Ovary (tissue), 9 donors: ENCODE data around the gene STK16. TPM values are rescaled to one million over a fixed set of nuclear protein-coding genes. Genes with fewer than 3 reads are reported as not detected.

Experiments used
- DNase-seq, 5 donors: peaks; one replicate each; pipeline ENCODE4 v3.0.0-alpha.2; 2019 to 2020
- H3K27ac ChIP-seq, 2 donors: fragments of 200-600 bp; one replicate each; pipeline versions ENCODE4 v1.5.1 to v1.8.0; 2019 to 2022
- H3K27me3 ChIP-seq: fragments of 200-600 bp; one replicate; pipeline ENCODE4 v1.8.0; 2022
- H3K36me3 ChIP-seq: fragments of 200-600 bp; sonication (generic); one replicate; pipeline ENCODE4 v1.5.1; 2019
- H3K4me1 ChIP-seq: one replicate; pipeline ENCODE4 v1.8.1; 2013; ENCODE audit warnings: mild to moderate bottlenecking, moderate library complexity; ENCODE audit not compliant: insufficient read depth
- H3K4me3 ChIP-seq: fragments of 200-600 bp; sonication (generic); one replicate; pipeline ENCODE4 v1.5.1; 2017
- H3K9me3 ChIP-seq, 2 donors: fragments of 200-600 bp in 1 of 2; sonication (generic) in 1 of 2; one replicate each; pipeline versions ENCODE4 v1.5.1 to v1.8.1; 2013 to 2019; ENCODE audit warnings: mild to moderate bottlenecking in 1 of 2, moderate library complexity in 1 of 2
- EP300 ChIP-seq: sonication (generic); formaldehyde crosslinking; IDR thresholded peaks from one replicate; pipeline ENCODE4 v1.6.1; 2017; ENCODE audit warnings: antibody characterized with exemption
- POLR2A ChIP-seq: fragments of 450-650 bp; IDR thresholded peaks from one replicate; pipeline ENCODE4 v1.6.1; 2017; ENCODE audit warnings: antibody characterized with exemption, mild to moderate bottlenecking, moderate library complexity
- WGBS, 3 donors: extraction: QIAGEN DNeasy Blood & Tissue Kit in 1 of 3; methylation state at CpG; one replicate each; pipeline versions ENCODE4 v1.1.5 to v1.1.7; 2013 to 2017; 5-methylcytosine and 5-hydroxymethylcytosine counted together
- intact Hi-C, 4 donors: fragments of 100-400 bp; cut with DNase I; formaldehyde crosslinking; loops; one replicate each; pipeline versions ENCODE4 v1.11.0 to v1.15.1; 2022 to 2023
- polyA plus RNA-seq, 2 donors: library from polyadenylated mRNA; stranded (reverse); fragments of 200-250 nt in 1 of 2; fragments of 350-450 nt in 1 of 2; fragmentation: Illumina TruSeq in 1 of 2; extraction: RNeasy Lipid Tissue Mini Kit (QIAGEN cat#74804) in 1 of 2; gene quantifications; one replicate each; pipeline ENCODE4 v1.2.3, GENCODE V29; 2013 to 2014
- total RNA-seq, 7 donors: library from RNA; depleted of rRNA in 2 of 7; stranded (reverse); fragments of >200 nt in 2 of 7; fragmentation: NEBNext Ultra II Directional in 3 of 7; extraction: Animal tissue kit (Norgen Biotek cat#: 25700) in 3 of 7; gene quantifications; one replicate each; pipeline versions ENCODE4 v1.1.0 to v1.2.4, GENCODE V29; 2016 to 2023
- TF ChIP-seq, protein P1 (sequence below), 3 donors: fragments of 450-650 bp in 2 of 3; fragments of 200-600 bp in 1 of 3; IDR thresholded peaks; one replicate each; pipeline versions ENCODE4 v1.5.1 to v1.8.0; 2016 to 2022; ENCODE audit warnings: antibody characterized with exemption in 3 of 3, mild to moderate bottlenecking in 1 of 3
- donor health status: DM: no; HTN: no; CAD: no; lungs with moderate emphysema.
- donor health status: DM: no; HTN: no; CAD: no.
- donor health status: Bipolar disorder and iron deficiency.
- donor health status: DM: yes; HTN: yes; CAD: no.
- donor health status: DM: no; HTN: no; CAD: no.
- donor health status: DM: yes; HTN: yes; CAD: no.

STK16 gene
- total and polyA plus RNA-seq, 9 donors: 12.4 to 29.4 (median 18.8) TPM

DNA sequence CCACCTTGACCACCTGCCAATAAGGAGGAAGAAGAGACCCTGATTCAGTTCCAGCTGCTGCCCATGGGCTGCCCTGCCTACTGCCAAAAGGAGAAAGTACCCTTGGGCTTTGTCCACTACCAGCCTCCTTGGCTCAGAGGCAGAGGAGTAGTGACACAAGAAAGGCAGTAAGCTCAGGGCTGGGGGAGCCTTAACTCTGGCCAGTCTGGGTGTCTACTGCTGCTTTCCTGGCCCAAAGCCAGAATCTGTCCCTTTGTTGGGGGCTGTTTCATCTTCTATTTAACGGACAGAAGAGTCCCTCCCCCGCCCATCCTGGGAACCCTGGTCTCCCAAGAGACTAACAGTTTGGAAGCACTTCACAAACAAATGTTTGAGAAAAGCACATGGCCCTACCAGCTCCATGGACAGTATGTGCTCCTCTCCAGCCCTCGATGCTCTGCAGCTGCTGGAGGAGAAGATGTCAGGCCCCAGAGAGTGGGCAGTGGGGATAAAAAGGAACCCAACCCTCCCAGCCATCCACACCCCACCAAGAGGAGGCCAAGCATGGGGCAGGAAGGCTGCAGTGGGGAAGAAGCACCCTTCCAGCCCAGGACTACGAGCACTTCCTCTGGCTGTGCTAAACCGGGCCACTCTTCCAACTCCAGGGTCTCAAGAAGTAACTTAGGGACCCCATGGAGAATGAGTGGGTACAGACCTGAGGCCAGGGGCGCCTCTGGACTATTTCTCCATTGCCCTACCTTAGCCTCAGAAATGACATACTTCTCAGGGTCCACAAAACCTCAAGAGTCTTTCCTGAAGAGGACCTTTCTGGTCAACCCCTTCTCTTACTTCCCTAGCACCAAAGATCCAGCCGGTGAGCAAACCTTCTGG lies 17.0 kb upstream of the STK16 start:
- H3K36me3 ChIP-seq: no peaks in the 10 kb centered on the region
- intact Hi-C loops: loop anchor here in 1 of 4 donors (5.0 kb wide), 1 partner anchor 51 kb away; the partner anchor contains the start of genes CNPPD1 and RETREG2
- peak overlapping the region; percentile 34 to 94 for H3K27ac ChIP-seq
- H3K9me3 ChIP-seq: no peaks in the 10 kb centered on the region
- peak overlapping the region; percentile 68 for H3K4me3 ChIP-seq
- WGBS, 3 donors: 28 to 34% (median 31%) methylated on average over 7 of the region's 7 CpGs
- no peaks in the 10 kb centered on the region for H3K27me3 ChIP-seq
- H3K4me1 ChIP-seq: peaks cover 8% of the 10 kb centered on the region
- DNase-seq: no peak
- TF ChIP-seq, protein P1, sequence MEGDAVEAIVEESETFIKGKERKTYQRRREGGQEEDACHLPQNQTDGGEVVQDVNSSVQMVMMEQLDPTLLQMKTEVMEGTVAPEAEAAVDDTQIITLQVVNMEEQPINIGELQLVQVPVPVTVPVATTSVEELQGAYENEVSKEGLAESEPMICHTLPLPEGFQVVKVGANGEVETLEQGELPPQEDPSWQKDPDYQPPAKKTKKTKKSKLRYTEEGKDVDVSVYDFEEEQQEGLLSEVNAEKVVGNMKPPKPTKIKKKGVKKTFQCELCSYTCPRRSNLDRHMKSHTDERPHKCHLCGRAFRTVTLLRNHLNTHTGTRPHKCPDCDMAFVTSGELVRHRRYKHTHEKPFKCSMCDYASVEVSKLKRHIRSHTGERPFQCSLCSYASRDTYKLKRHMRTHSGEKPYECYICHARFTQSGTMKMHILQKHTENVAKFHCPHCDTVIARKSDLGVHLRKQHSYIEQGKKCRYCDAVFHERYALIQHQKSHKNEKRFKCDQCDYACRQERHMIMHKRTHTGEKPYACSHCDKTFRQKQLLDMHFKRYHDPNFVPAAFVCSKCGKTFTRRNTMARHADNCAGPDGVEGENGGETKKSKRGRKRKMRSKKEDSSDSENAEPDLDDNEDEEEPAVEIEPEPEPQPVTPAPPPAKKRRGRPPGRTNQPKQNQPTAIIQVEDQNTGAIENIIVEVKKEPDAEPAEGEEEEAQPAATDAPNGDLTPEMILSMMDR (IDR thresholded peaks at IDR 0.05): no peak
- TF ChIP-seq POLR2A (no peak), EP300 (no peak)

DNA sequence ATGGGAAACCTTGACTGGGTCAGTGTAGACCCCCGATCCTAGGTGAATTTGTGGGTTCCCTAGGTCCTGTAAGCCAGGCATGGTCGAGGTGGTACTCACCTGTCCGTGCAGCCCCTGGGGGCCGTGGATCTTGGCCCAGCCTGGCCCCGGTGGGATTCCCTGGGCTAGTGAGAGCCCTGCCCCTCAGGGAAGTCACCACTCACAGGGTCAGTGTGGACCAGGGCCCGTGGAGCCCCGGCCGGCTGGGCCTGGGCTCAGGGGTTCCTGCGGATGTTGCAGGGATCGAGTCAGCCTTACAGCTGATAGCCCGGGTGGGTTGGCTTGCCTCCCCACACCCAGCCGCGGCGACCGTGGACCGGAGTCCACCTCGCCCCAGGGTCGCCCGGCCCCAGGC lies 16.4 kb upstream of the STK16 start:
- H3K27me3 ChIP-seq: no peaks in the 10 kb centered on the region
- 0 to 1% (median 1%) methylated on average over 10 to 19 of the region's 19 CpGs for WGBS, 3 donors
- H3K36me3 ChIP-seq: no peaks in the 10 kb centered on the region
- TF ChIP-seq, protein P1 (IDR thresholded peaks at IDR 0.05): no peak
- H3K4me1 ChIP-seq: peaks cover 8% of the 10 kb centered on the region
- H3K27ac ChIP-seq: peak overlapping the region; percentile 34 to 94
- peak overlapping the region; percentile 68 for H3K4me3 ChIP-seq
- no peaks in the 10 kb centered on the region for H3K9me3 ChIP-seq
- DNase-seq: no peak
- intact Hi-C loops: loop anchor here in 1 of 4 donors (5.0 kb wide), 1 partner anchor 52 kb away; the partner anchor contains the start of genes CNPPD1 and RETREG2

DNA sequence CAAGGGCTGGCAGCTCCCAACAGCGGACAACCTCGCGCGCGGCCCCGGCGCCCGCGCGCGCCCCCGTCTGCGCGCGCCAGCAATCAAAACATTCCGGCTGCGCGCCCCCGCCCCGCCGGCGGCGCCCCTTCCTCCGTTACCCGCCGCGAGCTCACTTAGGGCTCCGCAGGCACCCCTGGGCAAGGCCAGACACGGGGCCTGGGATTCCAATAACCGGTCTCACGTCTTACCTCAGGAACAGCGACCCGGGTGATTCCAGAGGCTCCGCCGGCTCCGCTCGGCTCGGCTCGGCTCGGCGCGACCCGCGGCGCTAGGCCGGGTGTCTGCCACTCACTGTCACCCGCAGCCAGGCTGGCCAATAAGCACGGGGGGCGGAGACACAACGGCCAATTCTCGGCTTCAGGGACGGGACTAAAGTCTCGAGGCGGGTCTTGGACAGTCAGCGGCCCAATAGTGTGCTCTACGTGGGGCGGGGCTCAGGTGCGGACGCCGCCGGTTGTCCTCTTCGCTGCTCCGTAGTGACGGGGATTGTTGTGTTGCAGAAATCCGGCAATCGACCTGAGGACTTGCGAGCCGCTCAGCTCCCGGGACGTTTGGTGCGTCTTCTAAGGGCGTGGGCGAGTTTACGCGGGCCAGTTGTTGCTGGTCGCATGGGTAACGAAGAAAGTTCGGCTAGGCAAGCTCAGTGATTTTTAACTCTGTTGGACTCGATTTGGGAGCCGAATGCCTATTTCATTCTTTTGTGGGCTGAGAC lies 15.8 kb upstream of the STK16 start, which contains the start of the genes ANKZF1 and ATG9A:
Gene ANKZF1, plus strand, starts transcription at position 502 of the 754 bp plus-strand sequence. CDS start 452 bp downstream, outside the sequence.
Gene ATG9A, minus strand, starts transcription at position 332 of the 754 bp plus-strand sequence. CDS start 1,612 bp downstream, outside the sequence.
- DNase-seq: peak; percentile 97 to 99 (median 98)
- no peaks in the 10 kb centered on the region for H3K36me3 ChIP-seq
- H3K4me3 ChIP-seq: peak within 1 kb of the TSS; percentile 68
- peak within 1 kb of the TSS; percentile 34 to 94 for H3K27ac ChIP-seq
- no peaks in the 10 kb centered on the region for H3K27me3 ChIP-seq
- H3K9me3 ChIP-seq: no peaks in the 10 kb centered on the region
- intact Hi-C loops: loop anchor here in 1 of 4 donors (5.0 kb wide), 1 partner anchor 52 kb away; the partner anchor contains the start of genes CNPPD1 and RETREG2
- WGBS, 3 donors: 0 to 1% (median 0%) methylated on average over 51 to 80 of the region's 80 CpGs
- peaks cover 8% of the 10 kb centered on the region for H3K4me1 ChIP-seq
- TF ChIP-seq EP300 (no peak), POLR2A (peak; percentile 79)

DNA sequence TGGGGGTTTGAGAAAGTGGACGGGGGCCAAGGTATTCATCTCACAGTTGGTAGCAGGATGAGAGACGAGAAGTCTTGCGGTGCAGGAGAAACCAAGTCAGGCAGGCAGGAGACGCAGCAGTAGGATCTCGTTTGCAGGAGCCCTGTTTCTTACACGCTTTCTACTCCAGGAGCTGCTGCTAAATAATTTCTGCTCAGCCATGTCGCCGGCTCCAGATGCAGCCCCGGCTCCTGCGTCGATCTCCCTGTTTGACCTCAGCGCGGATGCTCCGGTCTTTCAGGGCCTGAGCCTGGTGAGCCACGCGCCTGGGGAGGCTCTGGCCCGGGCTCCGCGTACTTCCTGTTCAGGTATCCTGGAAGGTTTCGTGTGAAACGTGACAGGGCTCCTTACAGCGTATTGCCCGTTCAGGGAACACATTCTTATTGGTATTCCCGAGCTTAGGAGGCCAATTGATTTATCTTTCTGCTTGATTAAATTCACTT lies 15.2 kb upstream of the STK16 start:
- DNase-seq: peak in 2 of 5 donors; percentile 56 to 62
- Histone ChIP-seq H3K27ac (peak overlapping the region; percentile 33 to 94), H3K27me3 (no peaks in the 10 kb centered on the region), H3K36me3 (no peaks in the 10 kb centered on the region), H3K4me3 (peak overlapping the region; percentile 68), H3K4me1 (peaks cover 8% of the 10 kb centered on the region), H3K9me3 (no peaks in the 10 kb centered on the region)
- TF ChIP-seq, protein P1 (IDR thresholded peaks at IDR 0.05): no peak
- 0 to 1% (median 1%) methylated on average over 24 of the region's 24 CpGs for WGBS, 3 donors
- intact Hi-C loops: no loop called here
